Stimulated activated CD4-positive, alpha-beta T cell treated with anti-CD3 and anti-CD28 coated beads, Interleukin-2, amount 100 ng/mL, for 4 hours (primary cell): ENCODE measurements around the gene OPA1.

ENCODE experiments used
- DNase-seq: peaks from one replicate; pipeline ENCODE4 v3.0.0-alpha.2; 2020; ENCODE audit warnings: low read depth

Gene OPA1

GRCh38 chr3:193592841-193593667 is at the start of gene OPA1:
TSS of gene OPA1 (plus strand) at chr3:193593208. CDS start at chr3:193593378, 170 bp downstream.
- DNase-seq, result peak; percentile 86

- DNase-seq, result no peak
Measured at GRCh38 chr3:193544289-193544688, 48.7 kb upstream of the OPA1 start.

- DNase-seq, result no peak
Measured at GRCh38 chr3:193545304-193545703, 47.7 kb upstream of the OPA1 start.

GRCh38 chr3:193546129-193546528 is 46.9 kb upstream of the OPA1 start:
- DNase-seq, result no peak

- no peak for DNase-seq
Measured at GRCh38 chr3:193548406-193548805, 44.6 kb upstream of the OPA1 start.

GRCh38 chr3:193552923-193553322 is 40.1 kb upstream of the OPA1 start:
- DNase-seq, result no peak

- no peak for DNase-seq
Measured at GRCh38 chr3:193553586-193553985, 39.4 kb upstream of the OPA1 start.

GRCh38 chr3:193554811-193555210 is 38.2 kb upstream of the OPA1 start, which contains the start of gene ATP13A4:
TSS of gene ATP13A4 (minus strand) at chr3:193554895. CDS start at chr3:193554799, 96 bp downstream.
- no peak for DNase-seq

- DNase-seq, result no peak
Measured at GRCh38 chr3:193556841-193557240, 36.2 kb upstream of the OPA1 start.

- DNase-seq, result no peak
Measured at GRCh38 chr3:193559100-193559499, 33.9 kb upstream of the OPA1 start.

GRCh38 chr3:193560091-193560490 is 32.9 kb upstream of the OPA1 start:
- DNase-seq, result no peak

- no peak for DNase-seq
Measured at GRCh38 chr3:193560870-193561269, 32.1 kb upstream of the OPA1 start.

GRCh38 chr3:193563426-193563825 is 29.6 kb upstream of the OPA1 start:
- no peak for DNase-seq

- DNase-seq, result no peak
Measured at GRCh38 chr3:193564012-193564411, 29.0 kb upstream of the OPA1 start.

- DNase-seq, result no peak
Measured at GRCh38 chr3:193569119-193569518, 23.9 kb upstream of the OPA1 start.

- peak; percentile 13 for DNase-seq
Measured at GRCh38 chr3:193572426-193572908, 20.5 kb upstream of the OPA1 start.

GRCh38 chr3:193573403-193574191 is 19.4 kb upstream of the OPA1 start:
- DNase-seq, result no peak

GRCh38 chr3:193574488-193575070 is 18.4 kb upstream of the OPA1 start:
- DNase-seq, result no peak

- no peak for DNase-seq
Measured at GRCh38 chr3:193585530-193585929, 7.5 kb upstream of the OPA1 start.

- DNase-seq, result no peak
Measured at GRCh38 chr3:193586526-193586925, 6.5 kb upstream of the OPA1 start.

GRCh38 chr3:193589129-193589528 is 3.9 kb upstream of the OPA1 start:
- DNase-seq, result no peak

GRCh38 chr3:193589616-193590015 is 3.4 kb upstream of the OPA1 start:
- DNase-seq, result no peak
